ENCODE data around the gene OXSM.

DNA sequence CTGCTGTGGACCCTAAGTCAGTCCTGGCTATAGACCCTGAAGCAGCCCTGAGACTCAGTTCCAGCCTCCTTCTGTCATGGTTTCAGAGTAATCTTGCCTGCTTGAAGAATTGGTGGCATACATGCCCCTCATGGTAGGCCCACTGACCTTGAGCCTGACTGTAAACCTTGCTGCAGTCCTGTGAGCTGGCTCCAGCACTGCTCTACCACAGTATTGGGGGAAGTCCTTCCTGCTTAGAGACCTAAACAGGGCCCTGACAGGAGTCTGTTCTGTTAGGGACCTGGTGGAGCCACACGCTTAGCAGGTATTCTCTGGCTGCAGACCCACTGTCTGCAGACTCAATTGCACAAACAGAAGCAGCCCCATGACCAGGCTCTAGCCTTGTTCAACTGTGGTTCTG, 47.1 kb downstream of the OXSM start:
- TF ChIP-seq, protein P1, sequence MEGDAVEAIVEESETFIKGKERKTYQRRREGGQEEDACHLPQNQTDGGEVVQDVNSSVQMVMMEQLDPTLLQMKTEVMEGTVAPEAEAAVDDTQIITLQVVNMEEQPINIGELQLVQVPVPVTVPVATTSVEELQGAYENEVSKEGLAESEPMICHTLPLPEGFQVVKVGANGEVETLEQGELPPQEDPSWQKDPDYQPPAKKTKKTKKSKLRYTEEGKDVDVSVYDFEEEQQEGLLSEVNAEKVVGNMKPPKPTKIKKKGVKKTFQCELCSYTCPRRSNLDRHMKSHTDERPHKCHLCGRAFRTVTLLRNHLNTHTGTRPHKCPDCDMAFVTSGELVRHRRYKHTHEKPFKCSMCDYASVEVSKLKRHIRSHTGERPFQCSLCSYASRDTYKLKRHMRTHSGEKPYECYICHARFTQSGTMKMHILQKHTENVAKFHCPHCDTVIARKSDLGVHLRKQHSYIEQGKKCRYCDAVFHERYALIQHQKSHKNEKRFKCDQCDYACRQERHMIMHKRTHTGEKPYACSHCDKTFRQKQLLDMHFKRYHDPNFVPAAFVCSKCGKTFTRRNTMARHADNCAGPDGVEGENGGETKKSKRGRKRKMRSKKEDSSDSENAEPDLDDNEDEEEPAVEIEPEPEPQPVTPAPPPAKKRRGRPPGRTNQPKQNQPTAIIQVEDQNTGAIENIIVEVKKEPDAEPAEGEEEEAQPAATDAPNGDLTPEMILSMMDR (IDR thresholded peaks at IDR 0.05) = no peak
- TF ChIP-seq EZH2 (IDR thresholded peaks at IDR 0.05) (no peak), EZH2phosphoT487 (IDR thresholded peaks at IDR 0.05) (no peak)
